Natural killer cell (primary cell): ENCODE results near the gene PDXP. TPM values are rescaled to one million over a fixed set of nuclear protein-coding genes. Genes with fewer than 3 reads are reported as not detected.

Experiments used
- ATAC-seq, 3 donors: fragments of 150-1000 bp in 2 of 3; fragments of 200-7000 bp in 1 of 3; cut with Tn5 transposase; 1 replicate in 1 of 3; 2 replicates in 2 of 3; pipeline ENCODE4 v1.10.0; 2021; ENCODE audit warnings: mild to moderate bottlenecking in 2 of 3, moderate library complexity in 2 of 3
- DNase-seq, 2 donors: peaks; one replicate each; pipeline versions ENCODE4 v3.0.0 to v3.0.0-alpha.2; 2013 to 2021; ENCODE audit warnings: mixed read lengths in 1 of 2
- H3K27ac ChIP-seq: one replicate; pipeline ENCODE4 v1.5.1; 2013; ENCODE audit warnings: mild to moderate bottlenecking, low read length
- H3K27me3 ChIP-seq: one replicate; pipeline ENCODE4 v1.6.1; 2013; ENCODE audit warnings: low read length; ENCODE audit not compliant: control insufficient read depth, insufficient read depth
- H3K36me3 ChIP-seq: one replicate; pipeline ENCODE4 v1.6.1; 2013; ENCODE audit warnings: low read length; ENCODE audit not compliant: control insufficient read depth, insufficient read depth
- H3K4me1 ChIP-seq: one replicate; pipeline ENCODE4 v1.6.1; 2013; ENCODE audit warnings: low read length; ENCODE audit not compliant: control insufficient read depth, insufficient read depth
- H3K4me3 ChIP-seq: one replicate; pipeline ENCODE4 v1.5.1; 2013; ENCODE audit warnings: low read length
- H3K9me3 ChIP-seq: one replicate; pipeline ENCODE4 v1.6.1; 2013; ENCODE audit warnings: low read length; ENCODE audit not compliant: control insufficient read depth, insufficient read depth
- H3K27ac Mint-ChIP-seq, 2 donors: one replicate each; pipeline ENCODE4 v1.8.0; 2022; ENCODE audit warnings: mild to moderate bottlenecking in 2 of 2, mixed read lengths in 2 of 2, moderate library complexity in 1 of 2
- H3K27me3 Mint-ChIP-seq, 2 donors: one replicate each; pipeline ENCODE4 v1.8.0; 2022; ENCODE audit warnings: low read depth in 2 of 2, mixed read lengths in 2 of 2
- H3K36me3 Mint-ChIP-seq: one replicate; pipeline ENCODE4 v1.8.0; 2022; ENCODE audit warnings: mixed read lengths
- H3K4me1 Mint-ChIP-seq, 2 donors: one replicate each; pipeline ENCODE4 v1.8.0; 2022; ENCODE audit warnings: mixed read lengths in 2 of 2
- H3K4me3 Mint-ChIP-seq: one replicate; pipeline ENCODE4 v1.8.0; 2022; ENCODE audit warnings: mild to moderate bottlenecking, moderate library complexity, mixed read lengths
- H3K9me3 Mint-ChIP-seq, 2 donors: one replicate each; pipeline ENCODE4 v1.8.0; 2022; ENCODE audit warnings: mixed read lengths in 2 of 2
- WGBS: methylation state at CpG from one replicate; pipeline ENCODE4 v1.1.7; 2013; ENCODE audit warnings: missing lambda C conversion rate; ENCODE audit not compliant: insufficient coverage; 5-methylcytosine and 5-hydroxymethylcytosine counted together
- intact Hi-C: fragments of 100-400 bp; cut with micrococcal nuclease; formaldehyde crosslinking; loops from one replicate; pipeline ENCODE4 v1.14.2; 2022
- total RNA-seq, 4 donors: library from RNA; stranded (reverse); fragments of 120-200 nt in 1 of 4; gene quantifications; one replicate each; pipeline versions ENCODE4 v1.2.3 to v1.2.4, GENCODE V29; 2013 to 2022
- TF ChIP-seq, protein P1 (sequence below): fragments of 200-600 bp; IDR thresholded peaks from one replicate; pipeline ENCODE4 v1.8.0; 2022; ENCODE audit warnings: antibody characterized with exemption

Gene PDXP
- total RNA-seq, 3 donors from 2014 or later (not counting 1 experiment from before 2014, with no cell fraction given): 8.3 to 14.2 (median 13.4) TPM

DNA sequence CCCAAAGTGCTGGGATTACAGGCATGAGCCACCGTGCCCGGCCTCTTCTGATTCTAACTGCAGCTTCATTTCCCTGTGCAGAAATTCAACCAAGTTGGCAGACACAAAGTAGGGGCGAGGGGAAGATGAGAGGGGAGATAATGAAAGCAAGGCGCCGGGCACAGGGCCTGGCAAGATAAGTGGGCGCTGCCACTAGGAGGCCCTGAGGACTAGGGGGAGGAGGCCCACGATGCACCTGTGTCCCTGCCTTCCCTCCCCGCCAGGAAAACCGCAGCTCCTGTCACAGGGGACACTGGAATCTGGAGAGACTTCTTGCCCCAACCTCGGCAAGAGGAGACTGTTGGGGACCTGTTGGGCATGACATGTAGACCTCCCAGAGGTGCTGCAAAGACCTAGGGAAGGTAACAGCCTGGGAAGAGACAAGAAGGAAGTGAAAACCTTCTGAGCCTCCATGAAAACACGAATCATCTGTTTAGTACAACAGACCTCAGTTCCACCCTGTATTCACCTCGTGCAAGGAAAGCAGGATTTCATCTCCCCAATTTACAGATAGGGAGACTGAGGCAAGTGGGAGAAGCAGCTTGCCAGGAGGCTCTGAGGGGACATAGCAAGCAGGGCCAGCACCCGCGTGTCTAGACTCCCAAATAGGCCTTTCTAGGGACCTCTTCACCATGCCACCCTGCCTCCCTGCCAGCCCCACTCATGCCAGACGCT lies 13.8 kb downstream of the PDXP start:
- H3K4me3 Mint-ChIP-seq: peak overlapping the region; percentile 25
- H3K9me3 Mint-ChIP-seq: no peaks in the 10 kb centered on the region
- no peaks in the 10 kb centered on the region for H3K27me3 Mint-ChIP-seq
- H3K27ac Mint-ChIP-seq: peak overlapping the region in 1 of 2 donors; percentile 57
- 39% methylated on average over 14 of the region's 15 CpGs for WGBS
- TF ChIP-seq, protein P1, sequence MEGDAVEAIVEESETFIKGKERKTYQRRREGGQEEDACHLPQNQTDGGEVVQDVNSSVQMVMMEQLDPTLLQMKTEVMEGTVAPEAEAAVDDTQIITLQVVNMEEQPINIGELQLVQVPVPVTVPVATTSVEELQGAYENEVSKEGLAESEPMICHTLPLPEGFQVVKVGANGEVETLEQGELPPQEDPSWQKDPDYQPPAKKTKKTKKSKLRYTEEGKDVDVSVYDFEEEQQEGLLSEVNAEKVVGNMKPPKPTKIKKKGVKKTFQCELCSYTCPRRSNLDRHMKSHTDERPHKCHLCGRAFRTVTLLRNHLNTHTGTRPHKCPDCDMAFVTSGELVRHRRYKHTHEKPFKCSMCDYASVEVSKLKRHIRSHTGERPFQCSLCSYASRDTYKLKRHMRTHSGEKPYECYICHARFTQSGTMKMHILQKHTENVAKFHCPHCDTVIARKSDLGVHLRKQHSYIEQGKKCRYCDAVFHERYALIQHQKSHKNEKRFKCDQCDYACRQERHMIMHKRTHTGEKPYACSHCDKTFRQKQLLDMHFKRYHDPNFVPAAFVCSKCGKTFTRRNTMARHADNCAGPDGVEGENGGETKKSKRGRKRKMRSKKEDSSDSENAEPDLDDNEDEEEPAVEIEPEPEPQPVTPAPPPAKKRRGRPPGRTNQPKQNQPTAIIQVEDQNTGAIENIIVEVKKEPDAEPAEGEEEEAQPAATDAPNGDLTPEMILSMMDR: no peak
- Histone ChIP-seq H3K9me3 (no peaks in the 10 kb centered on the region), H3K27me3 (no peaks in the 10 kb centered on the region), H3K27ac (no peak overlapping the region), H3K4me1 (peaks cover 51% of the 10 kb centered on the region), H3K4me3 (no peak overlapping the region), H3K36me3 (no peaks in the 10 kb centered on the region)
- intact Hi-C loops: no loop called here
- no peaks in the 10 kb centered on the region for H3K36me3 Mint-ChIP-seq
- peaks cover 16 to 50% of the 10 kb centered on the region in 2 donors for H3K4me1 Mint-ChIP-seq
- ATAC-seq: no peak
- peak in 1 of 2 donors; percentile 62 for DNase-seq

DNA sequence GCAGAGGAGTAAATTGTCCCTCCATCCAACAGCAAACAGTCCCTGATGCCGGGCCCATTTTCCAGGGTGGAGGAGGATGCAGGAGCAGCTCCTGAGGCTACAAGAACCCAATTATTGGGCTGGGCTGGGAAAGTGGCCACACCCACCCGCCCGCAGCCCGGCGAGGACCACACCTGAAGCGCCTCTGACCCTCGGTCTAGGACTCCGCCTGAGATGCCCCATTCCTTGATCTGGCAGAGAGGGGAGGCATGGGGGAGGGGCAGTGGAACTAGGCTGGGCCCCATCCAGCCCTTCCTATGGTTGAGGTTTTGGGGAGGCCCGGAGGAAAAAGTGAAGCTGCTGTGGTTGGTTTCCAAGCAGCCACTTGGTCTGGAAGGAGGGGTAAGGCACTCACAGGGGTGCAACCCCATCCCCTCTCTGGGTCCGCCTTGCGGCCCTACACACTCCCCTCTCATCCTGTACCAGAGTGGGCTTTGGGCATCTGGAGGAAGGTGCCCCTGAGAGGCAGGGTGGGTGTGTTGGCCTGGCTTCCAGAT lies 14.5 kb downstream of the PDXP start:
- intact Hi-C loops: no loop called here
- 44% methylated on average over 11 of the region's 11 CpGs for WGBS
- H3K27me3 Mint-ChIP-seq: no peaks in the 10 kb centered on the region

DNA sequence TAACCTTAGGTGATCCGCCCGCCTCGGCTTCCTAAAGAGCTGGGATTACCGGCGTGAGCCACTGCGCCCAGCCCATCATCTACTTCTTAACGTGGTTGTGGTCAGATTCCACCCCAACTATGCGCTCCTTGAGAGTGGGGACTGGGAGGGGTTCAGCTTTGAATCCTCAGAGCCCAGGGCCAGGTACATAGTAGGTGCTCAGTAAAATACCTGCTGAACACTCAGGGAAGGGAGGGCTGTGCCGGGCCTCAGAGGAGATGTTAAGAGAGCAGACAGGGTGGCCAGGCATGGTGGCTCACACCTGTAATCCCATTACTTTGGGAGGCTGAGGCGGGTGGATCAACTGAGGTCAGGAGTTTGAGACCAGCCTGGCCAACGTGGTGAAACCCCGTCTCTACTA lies 15.7 kb downstream of the PDXP start:
- no peak for ATAC-seq
- Histone ChIP-seq H3K36me3 (peaks cover 2% of the 10 kb centered on the region), H3K27me3 (no peaks in the 10 kb centered on the region), H3K4me1 (peaks cover 67% of the 10 kb centered on the region), H3K4me3 (no peak overlapping the region), H3K9me3 (no peaks in the 10 kb centered on the region), H3K27ac (peak overlapping the region; percentile 97)
- DNase-seq: no peak
- 80% methylated on average over 11 of the region's 12 CpGs for WGBS
- intact Hi-C loops: no loop called here
- peaks cover 21 to 58% of the 10 kb centered on the region in 2 donors for H3K4me1 Mint-ChIP-seq
- no peaks in the 10 kb centered on the region for H3K9me3 Mint-ChIP-seq
- H3K27me3 Mint-ChIP-seq: no peaks in the 10 kb centered on the region
- no peaks in the 10 kb centered on the region for H3K36me3 Mint-ChIP-seq
- TF ChIP-seq, protein P1: no peak
- peak overlapping the region; percentile 94 to 97 for H3K27ac Mint-ChIP-seq
- H3K4me3 Mint-ChIP-seq: no peak overlapping the region

More for the DNA sequence above, 14.5 kb downstream of the PDXP start:
- no peaks in the 10 kb centered on the region for H3K36me3 Mint-ChIP-seq
- no peak overlapping the region for H3K4me3 Mint-ChIP-seq
- H3K9me3 Mint-ChIP-seq: no peaks in the 10 kb centered on the region
- Histone ChIP-seq H3K36me3 (no peaks in the 10 kb centered on the region), H3K4me1 (peaks cover 57% of the 10 kb centered on the region), H3K27me3 (no peaks in the 10 kb centered on the region), H3K4me3 (no peak overlapping the region), H3K9me3 (no peaks in the 10 kb centered on the region), H3K27ac (no peak overlapping the region)
- TF ChIP-seq, protein P1: no peak
- peaks cover 18 to 54% of the 10 kb centered on the region in 2 donors for H3K4me1 Mint-ChIP-seq
- no peak for DNase-seq
- ATAC-seq: no peak
- peak overlapping the region; percentile 57 to 97 for H3K27ac Mint-ChIP-seq
